NCI-H774 (cell line): Measurements from ENCODE around the gene FAM156A.
A peak's percentile ranks its signal among the peaks of the same experiment; 100 is the strongest.
"Not testable (repeated sequence)": the region's sequence is repeated elsewhere in the genome, so short reads cannot be mapped to it uniquely, and the experiment has no call there.

Experiments used
- DNase-seq: peaks from one replicate; lab custom pipeline; 2025; lab: John Stamatoyannopoulos, UW

Gene FAM156A

DNA sequence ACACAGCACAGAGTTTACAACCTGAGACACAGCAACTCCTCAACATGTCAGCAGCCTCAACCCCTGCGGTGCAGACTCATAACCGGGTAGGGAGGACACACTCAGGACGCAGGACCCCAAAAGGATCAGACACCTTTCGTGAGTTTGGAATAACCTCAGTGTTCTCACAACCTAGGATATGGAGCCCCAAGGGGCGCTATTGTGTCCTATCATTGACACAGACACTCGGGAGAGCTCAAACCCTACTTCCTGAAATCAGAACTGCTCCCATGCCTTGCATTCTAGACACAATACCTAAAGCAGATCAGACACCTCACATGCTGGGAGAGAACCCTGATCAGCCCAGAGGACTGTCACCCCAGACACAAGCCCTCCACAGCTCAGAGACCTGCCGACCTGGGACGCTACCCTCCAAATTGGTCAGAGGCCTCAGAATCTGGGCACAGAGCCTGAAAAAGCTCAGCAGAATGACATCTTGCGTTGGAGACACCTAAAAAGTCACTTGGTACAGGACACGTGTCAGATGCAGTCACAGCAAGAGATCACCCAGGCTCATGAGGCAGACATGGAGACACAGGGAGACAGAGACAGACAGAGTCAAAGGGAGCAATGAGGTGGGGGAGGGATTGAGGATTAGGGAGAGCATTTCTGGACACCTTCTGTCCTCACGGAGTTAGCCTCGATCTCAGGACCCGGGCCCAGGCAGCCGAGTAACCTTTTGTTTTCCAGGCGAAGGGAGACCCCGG, 8.8 kb upstream of the FAM156A start:
- DNase-seq: not testable (repeated sequence)

DNA sequence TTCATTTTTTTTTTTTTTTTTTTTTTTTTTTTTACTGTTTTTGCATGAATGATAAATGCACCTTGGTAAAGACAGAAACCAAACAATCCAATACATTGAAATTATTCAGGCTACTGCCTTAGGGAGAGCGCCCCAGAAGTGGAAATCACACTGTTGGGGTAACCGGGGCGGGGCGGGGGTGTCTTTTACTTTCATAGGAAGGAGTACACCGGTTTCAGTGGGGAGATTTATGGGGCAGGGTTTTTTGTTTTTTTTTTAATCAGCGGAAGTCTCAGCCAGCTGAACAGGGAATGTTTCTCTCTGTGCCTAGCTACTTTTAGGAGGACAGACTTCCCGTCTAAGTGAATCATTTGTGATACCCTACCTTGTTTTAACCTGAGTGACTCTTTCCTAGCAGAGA, 643 bp upstream of the FAM156A start:
- DNase-seq: not testable (repeated sequence)

DNA sequence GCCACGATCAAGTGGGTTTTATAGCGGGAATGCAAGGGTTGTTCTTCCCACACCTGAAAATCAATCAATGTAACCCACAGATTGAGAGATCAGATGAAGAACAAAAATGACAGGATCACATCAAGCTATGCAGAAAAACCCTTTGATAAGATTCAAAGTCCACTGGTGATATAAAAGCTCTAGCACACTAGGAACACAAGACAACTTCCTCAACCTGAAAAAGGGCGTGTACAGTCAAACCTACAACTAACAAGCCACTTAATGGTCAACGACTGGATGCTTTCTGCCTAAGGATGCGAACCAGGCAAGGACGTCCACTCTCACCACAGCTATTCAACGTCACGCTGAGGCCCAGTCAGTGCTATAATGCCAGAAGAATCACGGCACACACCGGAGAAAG, 8.4 kb downstream of the FAM156A start:
- DNase-seq: not testable (repeated sequence)

DNA sequence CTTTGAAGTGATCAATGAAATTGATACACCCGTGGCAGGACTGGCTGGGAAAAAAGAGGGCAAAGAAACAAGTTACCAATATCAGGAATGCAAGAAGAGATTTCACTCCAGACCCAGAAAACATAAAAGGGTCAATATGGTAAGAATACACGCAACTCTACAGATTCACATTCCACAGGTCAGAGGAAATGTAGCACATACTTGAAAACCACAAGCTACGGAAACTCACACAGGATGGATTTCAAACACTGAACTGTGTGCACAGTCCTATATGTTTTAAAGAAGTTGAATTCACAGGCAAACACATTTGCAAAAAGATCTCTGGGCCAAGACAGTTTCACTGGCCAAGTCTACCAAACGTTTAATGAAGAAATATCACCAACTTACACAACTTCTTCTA, 9.0 kb downstream of the FAM156A start:
- DNase-seq: not testable (repeated sequence)

DNA sequence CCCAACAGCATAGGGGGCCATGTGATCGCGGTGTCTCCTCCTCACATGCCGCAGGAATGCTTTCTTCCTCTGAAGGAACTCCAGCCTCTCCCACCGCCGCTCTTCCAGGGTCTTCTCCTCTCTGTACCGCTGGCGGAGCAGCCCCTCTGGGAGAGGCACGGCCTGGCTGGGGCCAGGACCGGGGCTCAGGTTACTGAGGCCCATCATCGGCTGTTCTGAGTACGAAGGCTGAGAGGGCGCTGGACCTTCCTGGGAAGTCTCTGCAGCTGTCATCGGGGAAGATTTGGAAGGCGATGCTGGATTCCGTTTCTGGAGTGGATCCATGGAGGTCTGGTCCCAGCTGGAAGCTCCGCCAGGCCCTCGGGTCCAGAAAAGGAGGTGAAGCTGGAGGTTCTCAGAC, 10.1 kb downstream of the FAM156A start:
- DNase-seq: not testable (repeated sequence)

DNA sequence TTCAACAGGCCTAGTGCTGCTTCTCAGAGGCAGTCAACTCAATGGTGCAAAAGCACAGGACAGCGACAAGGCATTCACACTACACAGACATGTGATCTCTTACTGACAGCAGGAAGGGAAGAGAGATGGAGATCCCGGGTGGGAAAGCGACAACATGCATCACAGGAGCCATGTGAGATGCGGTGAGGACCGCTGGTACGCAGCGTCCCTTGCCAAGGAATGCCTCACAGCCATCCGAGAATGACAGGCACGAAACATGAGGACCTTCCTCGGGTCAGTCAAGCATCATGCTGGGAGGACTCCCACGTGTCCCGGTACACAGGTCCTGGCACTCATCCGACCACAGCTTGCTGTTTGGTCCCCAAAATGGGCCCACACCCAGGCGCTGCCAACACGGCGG, 10.8 kb downstream of the FAM156A start:
- not testable (repeated sequence) for DNase-seq

DNA sequence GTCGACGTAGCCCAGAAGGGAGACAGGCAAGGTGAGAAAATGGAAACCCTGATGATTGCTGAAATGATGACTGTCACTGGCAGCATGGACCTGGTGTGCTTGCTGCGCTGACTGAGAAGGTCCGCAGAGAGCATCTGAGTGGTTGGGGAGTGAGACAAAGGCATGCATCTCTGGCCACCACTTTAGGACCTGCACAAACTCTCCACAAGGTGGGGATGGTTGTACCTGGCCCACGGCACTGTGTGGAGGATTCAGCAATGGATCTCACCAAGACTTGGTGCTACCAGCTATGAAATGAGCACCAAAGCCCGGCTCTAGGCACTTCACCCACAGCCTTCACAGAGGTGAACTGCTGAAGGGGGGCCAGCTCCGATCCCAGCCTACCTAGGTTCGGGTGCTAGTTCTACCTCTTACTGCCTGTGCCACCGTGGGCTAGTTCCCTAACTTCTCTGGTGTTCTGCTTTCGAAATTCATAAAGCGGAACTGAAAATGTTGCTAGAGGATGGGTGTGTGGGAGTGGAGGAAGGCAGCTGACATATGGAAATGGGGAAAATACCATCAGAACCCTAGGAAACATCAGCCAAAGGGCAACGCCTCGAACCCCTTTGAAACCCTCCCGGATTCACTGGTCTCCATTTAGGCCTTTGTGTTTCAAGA, 12.4 kb downstream of the FAM156A start:
- DNase-seq: not testable (repeated sequence)

DNA sequence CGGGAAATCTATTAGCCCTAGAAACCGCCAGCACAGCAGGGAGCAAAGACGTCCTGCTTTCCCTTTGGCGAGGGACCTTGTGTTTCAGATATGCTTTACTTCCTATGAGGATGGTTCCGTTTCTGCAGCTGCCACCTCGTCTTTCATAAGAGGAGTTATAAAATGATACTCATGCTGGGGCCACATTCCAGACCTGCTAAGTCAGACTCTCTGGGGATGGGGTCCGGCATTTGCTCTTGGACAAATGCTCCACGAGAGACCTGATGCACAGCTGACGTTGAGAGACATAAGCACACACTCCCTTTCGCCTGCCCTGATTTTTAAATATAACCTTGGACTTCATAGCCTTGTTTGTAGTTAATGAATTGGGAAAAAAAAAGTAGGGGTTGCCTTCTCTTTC, 16.6 kb downstream of the FAM156A start:
- DNase-seq: not testable (repeated sequence)

DNA sequence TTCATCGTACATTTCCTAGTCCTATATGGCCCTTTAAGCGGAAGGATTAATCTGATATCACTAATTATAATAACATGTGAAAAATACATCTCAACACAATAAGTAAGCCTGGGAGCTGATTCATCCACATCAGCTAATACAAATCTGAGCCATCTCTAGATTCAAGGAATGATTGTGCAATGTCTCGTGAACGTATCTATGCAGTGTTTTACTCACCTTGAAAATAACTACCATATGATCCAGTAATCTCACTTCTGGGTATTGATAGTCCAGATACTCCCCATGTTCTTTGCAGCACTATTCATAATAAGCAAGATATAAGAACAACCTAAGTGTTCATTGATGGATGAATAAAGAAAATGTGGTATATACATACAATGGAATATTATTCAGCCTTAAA, 17.6 kb downstream of the FAM156A start:
- not testable (repeated sequence) for DNase-seq

DNA sequence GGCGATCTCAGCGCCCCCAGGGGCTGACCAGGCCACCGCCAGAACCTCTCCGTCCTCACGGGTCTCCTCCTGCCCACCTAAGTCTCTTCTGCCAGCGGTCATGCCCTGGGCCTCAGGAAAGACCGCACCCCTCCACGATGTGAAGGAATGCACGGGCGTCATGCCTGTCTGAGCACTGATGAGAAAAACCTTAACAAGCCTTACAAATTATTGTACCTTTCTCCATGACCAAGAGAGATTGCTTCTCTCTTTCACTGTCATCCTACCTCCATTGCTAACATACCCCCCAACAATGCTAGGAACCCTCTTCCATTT, 22.9 kb downstream of the FAM156A start:
- DNase-seq: not testable (repeated sequence)

DNA sequence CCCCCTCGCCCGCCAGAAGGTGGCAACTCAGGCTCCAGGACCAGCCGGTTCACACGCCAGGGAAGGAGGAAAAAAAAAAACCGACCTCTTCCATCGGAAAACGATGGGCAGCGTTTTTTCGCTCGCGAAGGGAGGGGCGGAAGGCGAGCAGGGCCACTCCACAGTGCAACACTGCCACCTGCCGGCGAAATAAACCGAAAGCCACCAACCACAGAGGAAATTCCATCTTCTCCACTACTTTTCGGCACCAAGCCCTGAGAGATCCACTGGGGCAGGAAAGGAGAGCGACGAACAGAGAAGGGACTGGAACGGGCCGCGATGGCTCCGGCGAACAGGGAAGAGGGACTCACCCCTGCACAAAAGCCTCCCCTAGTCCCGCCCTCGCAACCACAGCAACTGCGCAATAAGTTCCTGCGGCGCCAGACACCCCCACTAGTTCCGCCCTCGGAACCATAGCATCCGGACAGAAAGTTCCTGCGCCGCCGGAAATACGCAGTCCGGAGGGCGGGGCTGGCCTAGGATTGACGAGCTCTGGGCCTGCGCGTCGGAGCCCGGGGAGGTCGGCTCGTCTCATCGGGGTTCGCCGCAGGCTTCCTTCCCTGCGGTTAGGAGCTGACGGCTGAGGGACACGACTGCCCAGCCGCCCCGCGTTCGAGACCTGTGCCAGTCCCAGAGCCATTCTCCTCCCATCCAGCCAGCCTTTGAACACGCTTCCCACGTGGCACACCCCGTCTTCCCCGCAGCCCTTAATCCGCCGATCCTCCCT, 23.4 kb downstream of the FAM156A start:
- DNase-seq: peak; percentile 78

DNA sequence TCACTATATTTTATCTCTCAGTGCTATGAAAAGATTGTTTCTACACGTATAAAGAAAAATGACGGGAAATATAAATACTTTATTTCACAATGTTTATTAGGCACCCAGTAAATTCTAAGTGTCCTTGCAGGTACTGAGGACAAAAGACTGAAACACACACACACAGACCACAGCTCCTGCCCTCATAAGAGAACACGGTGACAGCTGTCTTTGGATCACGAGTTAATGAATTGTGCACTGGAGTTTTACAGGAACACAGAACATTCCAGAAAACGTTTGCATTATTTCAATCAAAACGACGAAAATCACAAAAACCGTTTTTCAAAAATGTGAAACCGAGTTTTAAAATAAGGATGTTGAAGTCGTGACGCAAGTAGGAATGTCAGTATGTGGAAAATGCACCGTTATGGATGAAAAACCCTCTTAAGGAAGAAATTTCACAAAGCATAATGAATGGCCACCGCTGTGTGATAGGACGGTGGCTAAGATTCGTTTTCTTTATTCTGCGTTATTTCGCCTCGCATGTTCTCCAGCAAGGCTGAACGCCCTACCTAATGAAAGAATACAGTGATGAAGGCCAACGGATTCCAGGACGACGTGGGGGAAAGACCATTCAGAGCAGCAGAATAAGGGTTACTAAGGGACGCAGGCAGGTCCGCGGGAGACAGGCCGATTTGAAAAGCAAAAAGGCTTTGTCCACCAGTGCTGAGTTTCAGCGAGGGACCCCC, 24.2 kb downstream of the FAM156A start:
- DNase-seq: no peak

DNA sequence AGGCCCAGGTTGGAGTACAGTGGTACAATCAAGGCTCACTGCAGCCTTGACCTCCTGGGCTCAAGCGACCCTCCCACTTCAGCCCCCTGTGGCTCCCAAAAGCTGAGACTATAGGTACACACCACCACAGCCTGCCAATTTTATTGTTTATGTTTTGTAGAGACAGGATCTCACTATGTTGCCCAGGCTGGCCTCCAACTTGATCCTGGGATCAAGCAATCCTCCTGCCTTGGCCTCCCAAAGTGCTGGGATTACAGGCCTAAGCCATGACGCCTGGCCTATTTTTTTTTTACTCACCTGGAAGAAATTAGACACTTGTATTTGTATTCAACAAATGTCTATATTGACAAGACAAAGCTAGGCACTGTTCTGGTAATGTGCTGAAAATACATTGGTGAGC, 25.1 kb downstream of the FAM156A start:
- DNase-seq: no peak

DNA sequence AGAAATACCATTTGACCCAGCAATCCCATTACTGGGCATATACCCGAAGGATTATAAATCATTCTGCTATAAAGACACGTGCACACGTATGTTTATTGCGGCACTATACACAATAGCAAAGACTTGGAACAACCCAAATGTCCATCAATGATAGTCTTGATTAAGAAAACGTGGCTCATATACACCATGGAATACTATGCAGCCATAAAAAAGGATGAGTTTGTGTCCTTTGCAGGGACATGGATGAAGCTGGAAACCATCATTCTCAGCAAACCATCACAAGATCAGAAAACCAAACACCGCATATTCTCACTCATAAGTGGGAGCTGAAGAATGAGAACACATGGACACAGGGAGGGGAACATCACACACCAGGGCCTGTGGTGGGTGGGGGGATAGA, 28.1 kb downstream of the FAM156A start:
- DNase-seq: not testable (repeated sequence)

DNA sequence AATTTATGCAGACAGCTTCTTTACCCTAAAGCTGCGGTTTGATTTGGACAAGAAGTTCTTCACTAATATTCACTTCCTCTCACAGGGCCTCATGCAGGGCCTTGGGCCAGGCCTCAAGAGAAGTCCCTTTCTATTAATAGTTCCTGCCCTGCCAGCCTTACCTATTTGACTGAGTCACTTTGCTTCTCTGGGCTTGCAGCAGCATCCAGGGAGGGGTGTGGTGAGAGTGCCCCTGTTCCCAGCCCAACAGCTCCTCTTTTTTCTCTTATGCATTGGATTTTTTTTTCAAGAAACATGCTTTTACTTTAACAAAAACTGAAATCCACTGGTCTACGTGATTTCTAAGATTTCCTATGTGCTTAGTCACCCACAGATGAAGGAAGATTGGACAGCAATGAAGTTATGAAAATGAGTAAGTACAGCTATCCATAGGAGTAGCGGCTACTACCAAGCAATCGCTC, 34.5 kb downstream of the FAM156A start:
- DNase-seq: no peak

DNA sequence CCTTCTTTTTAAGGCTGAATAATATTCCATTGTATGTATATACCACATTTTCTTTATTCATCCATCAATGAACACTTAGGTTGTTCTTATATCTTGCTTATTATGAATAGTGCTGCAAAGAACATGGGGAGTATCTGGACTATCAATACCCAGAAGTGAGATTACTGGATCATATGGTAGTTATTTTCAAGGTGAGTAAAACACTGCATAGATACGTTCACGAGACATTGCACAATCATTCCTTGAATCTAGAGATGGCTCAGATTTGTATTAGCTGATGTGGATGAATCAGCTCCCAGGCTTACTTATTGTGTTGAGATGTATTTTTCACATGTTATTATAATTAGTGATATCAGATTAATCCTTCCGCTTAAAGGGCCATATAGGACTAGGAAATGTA, 43.6 kb downstream of the FAM156A start:
- not testable (repeated sequence) for DNase-seq

DNA sequence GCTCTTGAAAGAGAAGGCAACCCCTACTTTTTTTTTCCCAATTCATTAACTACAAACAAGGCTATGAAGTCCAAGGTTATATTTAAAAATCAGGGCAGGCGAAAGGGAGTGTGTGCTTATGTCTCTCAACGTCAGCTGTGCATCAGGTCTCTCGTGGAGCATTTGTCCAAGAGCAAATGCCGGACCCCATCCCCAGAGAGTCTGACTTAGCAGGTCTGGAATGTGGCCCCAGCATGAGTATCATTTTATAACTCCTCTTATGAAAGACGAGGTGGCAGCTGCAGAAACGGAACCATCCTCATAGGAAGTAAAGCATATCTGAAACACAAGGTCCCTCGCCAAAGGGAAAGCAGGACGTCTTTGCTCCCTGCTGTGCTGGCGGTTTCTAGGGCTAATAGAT, 44.6 kb downstream of the FAM156A start:
- DNase-seq: not testable (repeated sequence)

DNA sequence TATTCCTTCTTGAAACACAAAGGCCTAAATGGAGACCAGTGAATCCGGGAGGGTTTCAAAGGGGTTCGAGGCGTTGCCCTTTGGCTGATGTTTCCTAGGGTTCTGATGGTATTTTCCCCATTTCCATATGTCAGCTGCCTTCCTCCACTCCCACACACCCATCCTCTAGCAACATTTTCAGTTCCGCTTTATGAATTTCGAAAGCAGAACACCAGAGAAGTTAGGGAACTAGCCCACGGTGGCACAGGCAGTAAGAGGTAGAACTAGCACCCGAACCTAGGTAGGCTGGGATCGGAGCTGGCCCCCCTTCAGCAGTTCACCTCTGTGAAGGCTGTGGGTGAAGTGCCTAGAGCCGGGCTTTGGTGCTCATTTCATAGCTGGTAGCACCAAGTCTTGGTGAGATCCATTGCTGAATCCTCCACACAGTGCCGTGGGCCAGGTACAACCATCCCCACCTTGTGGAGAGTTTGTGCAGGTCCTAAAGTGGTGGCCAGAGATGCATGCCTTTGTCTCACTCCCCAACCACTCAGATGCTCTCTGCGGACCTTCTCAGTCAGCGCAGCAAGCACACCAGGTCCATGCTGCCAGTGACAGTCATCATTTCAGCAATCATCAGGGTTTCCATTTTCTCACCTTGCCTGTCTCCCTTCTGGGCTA, 48.9 kb downstream of the FAM156A start:
- DNase-seq: not testable (repeated sequence)

DNA sequence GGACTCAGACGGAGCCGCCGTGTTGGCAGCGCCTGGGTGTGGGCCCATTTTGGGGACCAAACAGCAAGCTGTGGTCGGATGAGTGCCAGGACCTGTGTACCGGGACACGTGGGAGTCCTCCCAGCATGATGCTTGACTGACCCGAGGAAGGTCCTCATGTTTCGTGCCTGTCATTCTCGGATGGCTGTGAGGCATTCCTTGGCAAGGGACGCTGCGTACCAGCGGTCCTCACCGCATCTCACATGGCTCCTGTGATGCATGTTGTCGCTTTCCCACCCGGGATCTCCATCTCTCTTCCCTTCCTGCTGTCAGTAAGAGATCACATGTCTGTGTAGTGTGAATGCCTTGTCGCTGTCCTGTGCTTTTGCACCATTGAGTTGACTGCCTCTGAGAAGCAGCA, 50.4 kb downstream of the FAM156A start:
- not testable (repeated sequence) for DNase-seq

DNA sequence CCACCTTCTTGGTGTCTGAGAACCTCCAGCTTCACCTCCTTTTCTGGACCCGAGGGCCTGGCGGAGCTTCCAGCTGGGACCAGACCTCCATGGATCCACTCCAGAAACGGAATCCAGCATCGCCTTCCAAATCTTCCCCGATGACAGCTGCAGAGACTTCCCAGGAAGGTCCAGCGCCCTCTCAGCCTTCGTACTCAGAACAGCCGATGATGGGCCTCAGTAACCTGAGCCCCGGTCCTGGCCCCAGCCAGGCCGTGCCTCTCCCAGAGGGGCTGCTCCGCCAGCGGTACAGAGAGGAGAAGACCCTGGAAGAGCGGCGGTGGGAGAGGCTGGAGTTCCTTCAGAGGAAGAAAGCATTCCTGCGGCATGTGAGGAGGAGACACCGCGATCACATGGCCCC, 51.2 kb downstream of the FAM156A start:
- DNase-seq: not testable (repeated sequence)

DNA sequence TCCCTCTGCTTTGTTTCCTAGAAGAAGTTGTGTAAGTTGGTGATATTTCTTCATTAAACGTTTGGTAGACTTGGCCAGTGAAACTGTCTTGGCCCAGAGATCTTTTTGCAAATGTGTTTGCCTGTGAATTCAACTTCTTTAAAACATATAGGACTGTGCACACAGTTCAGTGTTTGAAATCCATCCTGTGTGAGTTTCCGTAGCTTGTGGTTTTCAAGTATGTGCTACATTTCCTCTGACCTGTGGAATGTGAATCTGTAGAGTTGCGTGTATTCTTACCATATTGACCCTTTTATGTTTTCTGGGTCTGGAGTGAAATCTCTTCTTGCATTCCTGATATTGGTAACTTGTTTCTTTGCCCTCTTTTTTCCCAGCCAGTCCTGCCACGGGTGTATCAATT, 52.2 kb downstream of the FAM156A start:
- DNase-seq: not testable (repeated sequence)

DNA sequence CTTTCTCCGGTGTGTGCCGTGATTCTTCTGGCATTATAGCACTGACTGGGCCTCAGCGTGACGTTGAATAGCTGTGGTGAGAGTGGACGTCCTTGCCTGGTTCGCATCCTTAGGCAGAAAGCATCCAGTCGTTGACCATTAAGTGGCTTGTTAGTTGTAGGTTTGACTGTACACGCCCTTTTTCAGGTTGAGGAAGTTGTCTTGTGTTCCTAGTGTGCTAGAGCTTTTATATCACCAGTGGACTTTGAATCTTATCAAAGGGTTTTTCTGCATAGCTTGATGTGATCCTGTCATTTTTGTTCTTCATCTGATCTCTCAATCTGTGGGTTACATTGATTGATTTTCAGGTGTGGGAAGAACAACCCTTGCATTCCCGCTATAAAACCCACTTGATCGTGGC, 52.8 kb downstream of the FAM156A start:
- DNase-seq: not testable (repeated sequence)
